NCI-H1417 treated with DMSO at 0.1 percent for 48 hours (cell line): ENCODE data around the gene KIAA0586.
"Not testable (repeated sequence)": the region's sequence is repeated elsewhere in the genome, so short reads cannot be mapped to it uniquely, and the experiment has no call there.

Experiments used
- DNase-seq: peaks from one replicate; lab custom pipeline; 2025; lab: John Stamatoyannopoulos, UW

Gene KIAA0586

DNA sequence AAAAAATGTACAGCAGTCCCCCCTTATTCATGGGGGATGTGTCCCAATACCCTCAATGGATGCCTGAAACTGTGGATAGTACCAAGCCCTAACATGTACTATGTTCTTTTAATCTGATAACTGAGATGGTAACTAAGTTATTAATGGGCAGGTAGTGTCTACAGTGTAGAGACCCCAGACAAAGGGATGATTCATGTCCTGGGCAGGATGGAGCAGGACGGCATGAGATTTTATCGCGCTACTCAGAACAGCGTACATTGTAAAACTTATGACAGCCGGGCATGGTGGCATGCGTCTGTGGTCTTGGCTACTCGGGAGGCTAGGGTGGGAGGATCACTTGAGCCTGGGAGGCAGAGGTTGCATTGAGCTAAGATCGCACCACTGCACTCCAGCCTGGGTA, 37.1 kb downstream of the KIAA0586 start:
- no peak for DNase-seq

DNA sequence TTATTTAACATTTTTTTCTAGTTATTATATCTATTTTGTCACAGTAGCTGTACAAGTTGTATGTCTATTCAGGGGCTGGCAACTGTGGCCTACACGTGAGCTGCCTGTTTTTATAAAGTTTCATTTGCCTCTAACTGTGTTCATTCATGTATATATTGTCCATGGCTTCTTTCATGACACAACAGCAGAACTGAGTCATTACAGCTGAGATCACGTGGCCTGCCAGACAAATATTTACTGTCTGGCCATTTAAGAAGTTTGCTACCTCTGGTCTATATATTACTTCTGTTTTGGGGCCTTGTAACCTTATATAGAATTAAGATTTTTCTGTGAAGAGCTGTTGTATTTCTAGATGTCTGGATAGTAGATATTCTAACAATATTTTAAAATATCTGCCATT, 37.9 kb downstream of the KIAA0586 start:
- DNase-seq = no peak

DNA sequence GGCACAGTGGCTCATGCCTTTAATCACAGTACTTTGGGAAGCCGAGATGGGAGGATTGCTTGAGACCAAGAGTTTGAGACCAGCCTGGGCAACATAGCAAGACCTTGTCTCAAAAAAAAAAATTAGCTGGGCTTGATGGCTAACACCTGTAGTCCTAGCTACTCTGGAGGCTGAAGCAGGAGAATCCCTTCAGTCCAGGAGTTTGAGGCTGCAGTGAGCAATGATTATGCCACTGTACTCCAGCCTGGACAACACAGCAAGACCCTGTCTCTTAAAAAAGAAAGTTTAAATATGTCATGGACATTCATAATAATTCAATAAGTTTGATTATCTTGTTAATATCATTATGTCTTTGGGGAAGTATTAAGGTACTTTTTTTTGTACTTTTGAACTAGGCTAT, 38.9 kb downstream of the KIAA0586 start:
- no peak for DNase-seq

- no peak for DNase-seq
Observed at GRCh38 chr14:58467575-58467974, 40.1 kb downstream of the KIAA0586 start.

DNA sequence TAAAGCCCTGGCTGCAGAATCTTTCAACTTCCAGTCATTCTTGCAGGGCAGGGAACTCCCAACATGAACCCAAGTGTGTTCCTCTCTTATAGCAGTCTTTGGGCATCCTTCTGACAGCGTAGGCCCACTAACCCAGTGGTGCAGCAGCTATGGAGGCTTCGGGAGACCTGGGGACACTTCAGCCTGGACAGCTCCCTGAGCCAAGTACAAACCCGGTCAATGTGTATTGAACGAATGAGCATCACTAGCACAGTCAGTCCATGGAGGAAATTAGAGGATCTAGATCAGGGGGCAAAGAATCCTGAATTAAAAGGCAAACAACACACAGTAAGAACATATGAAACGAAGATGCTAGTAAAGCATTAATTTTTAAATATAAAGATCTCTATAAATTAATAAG, 41.8 kb downstream of the KIAA0586 start:
- DNase-seq = no peak

DNA sequence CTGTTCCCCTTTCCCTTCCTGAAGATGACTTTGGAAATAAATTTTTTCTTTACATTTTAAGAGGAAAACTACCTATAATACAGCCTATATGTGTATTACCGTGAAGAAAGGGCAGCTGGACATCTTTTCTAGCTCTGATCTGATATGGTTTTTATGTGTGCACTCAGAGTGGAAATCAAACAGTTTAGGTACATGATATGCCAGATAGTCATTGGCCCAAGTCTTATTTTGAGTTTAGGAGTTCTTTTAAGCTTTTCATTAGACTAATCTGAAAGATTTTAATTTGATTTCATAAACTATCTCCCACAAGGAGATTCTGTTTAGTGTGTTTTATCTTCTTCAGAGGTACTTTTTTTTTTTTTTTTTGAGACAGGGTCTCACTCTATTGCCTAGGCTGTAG, 48.8 kb downstream of the KIAA0586 start:
- no peak for DNase-seq

DNA sequence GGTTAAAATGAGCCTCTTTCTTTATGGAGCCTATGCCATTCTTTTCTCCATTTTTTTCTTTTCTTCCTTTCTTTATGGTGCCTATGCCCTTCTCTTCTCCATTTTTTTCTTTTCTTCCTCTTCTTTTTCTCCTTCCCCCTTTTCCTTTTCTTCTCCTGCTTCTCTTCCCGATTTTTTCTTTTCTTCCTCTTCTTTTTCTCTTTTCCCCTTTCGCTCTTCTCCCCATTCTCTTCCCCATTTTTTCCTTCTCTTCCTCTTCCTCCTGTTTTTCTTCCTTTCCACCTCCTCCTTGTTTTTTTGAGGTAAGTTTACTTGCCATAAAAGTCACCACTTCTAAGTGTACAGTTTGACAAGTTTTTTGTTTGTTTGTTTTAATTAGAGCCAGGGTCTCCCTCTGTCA, 50.1 kb downstream of the KIAA0586 start:
- no peak for DNase-seq

- not testable (repeated sequence) for DNase-seq
Observed at GRCh38 chr14:58478329-58478728, 50.8 kb downstream of the KIAA0586 start.

GRCh38 chr14:58479975-58480374, 52.5 kb downstream of the KIAA0586 start:
- DNase-seq = no peak

DNA sequence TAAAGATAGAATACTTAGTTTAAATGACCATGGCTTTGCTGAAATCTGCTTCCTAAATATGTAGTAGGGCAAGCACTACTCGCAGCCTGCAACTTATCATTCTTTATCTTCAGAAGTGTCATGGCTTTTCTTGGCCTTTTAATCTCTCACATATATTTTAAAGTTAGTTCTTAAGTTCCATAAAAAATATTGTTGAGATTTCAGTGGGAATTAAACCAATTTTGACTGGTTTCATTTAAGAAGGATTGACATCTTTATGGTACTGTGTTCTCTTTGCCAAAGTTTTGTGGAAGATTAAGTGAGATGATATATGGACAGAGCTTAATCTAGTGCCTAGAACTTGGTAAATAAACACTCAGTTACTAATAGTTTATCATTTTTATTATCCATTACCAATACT, 56.7 kb downstream of the KIAA0586 start:
- DNase-seq = no peak

GRCh38 chr14:58488550-58488949, 61.0 kb downstream of the KIAA0586 start:
- DNase-seq = no peak

DNA sequence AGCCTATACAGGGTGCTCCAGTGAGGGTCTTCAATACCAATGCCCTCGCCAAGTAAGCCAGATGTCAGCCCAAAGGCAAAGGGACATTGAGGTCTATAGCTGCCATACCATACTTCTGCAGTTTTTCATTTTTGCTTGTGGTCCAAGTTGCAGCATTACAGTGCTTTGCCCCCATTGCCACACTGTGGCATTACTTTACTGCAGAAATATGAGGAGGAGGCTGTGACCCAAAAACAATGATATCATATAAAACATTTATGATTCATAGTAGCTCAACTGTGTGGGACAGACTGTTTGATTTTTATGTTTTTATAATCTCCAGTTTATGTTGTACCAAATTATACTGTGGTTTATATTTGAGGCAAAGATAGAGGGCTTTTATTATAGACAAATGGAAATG, 64.1 kb downstream of the KIAA0586 start:
- DNase-seq = no peak

- DNase-seq = no peak
Observed at GRCh38 chr14:58492044-58492443, 64.5 kb downstream of the KIAA0586 start.

- peak; percentile 63 for DNase-seq
Observed at GRCh38 chr14:58501214-58501816, 73.8 kb downstream of the KIAA0586 start.

- no peak for DNase-seq
Observed at GRCh38 chr14:58513272-58513671, 85.8 kb downstream of the KIAA0586 start.

GRCh38 chr14:58517592-58517991, 90.1 kb downstream of the KIAA0586 start:
- DNase-seq = no peak

- DNase-seq = not testable (repeated sequence)
Observed at GRCh38 chr14:58525691-58526090, 98.2 kb downstream of the KIAA0586 start.

GRCh38 chr14:58533446-58533845, 105.9 kb downstream of the KIAA0586 start:
- DNase-seq = no peak

GRCh38 chr14:58535044-58535443, 107.5 kb downstream of the KIAA0586 start:
- DNase-seq = no peak

DNA sequence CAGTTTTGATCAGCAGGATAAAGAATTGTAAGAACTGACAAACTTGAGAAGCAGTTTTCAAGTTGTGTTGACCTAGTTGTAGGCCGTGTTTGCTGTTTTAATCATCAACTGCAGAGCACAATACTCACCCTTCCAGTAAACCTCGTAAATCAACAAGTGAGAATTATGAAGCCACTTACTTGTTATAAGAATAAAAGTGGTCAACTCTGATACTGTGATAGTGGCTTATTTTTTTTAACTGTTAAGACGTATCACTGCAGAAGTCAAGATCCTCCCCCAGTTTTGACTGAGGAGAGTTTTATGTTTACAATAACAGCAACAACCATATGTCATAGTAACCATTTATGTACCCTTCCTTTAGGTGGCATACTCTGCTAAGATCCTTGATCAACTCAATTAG, 109.5 kb downstream of the KIAA0586 start:
- DNase-seq = no peak

- peak; percentile 8 for DNase-seq
Observed at GRCh38 chr14:58540749-58541632, 113.5 kb downstream of the KIAA0586 start.

DNA sequence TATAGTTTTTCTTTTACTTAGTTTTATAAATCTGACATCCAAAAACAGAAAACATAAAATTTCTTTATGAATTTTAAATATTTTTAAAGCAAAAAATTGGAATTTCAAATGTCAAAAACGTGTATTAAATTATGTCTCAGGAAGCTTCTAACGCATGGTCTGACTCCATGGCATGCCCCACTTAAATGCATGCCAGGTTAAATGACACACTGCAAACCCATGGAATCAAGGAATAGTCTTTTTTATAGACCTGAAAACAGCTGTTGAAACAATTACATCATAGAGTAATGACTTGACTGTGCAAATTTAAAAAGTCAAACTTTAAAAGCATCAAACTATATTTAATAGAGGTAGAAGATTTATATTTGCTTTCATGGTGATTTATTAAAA, 114.1 kb downstream of the KIAA0586 start:
- no peak for DNase-seq

- DNase-seq = no peak
Observed at GRCh38 chr14:58543253-58543652, 115.7 kb downstream of the KIAA0586 start.

GRCh38 chr14:58547649-58548048, 120.1 kb downstream of the KIAA0586 start:
- DNase-seq = no peak
